Measurements from ENCODE around the gene TACSTD2. TPM values are rescaled to one million over a fixed set of nuclear protein-coding genes. Genes with fewer than 3 reads are reported as not detected.
A peak's percentile ranks its signal among the peaks of the same experiment; 100 is the strongest.

Gene TACSTD2
- total RNA-seq, 1 experiment from 2014 or later = 12.2 TPM

DNA sequence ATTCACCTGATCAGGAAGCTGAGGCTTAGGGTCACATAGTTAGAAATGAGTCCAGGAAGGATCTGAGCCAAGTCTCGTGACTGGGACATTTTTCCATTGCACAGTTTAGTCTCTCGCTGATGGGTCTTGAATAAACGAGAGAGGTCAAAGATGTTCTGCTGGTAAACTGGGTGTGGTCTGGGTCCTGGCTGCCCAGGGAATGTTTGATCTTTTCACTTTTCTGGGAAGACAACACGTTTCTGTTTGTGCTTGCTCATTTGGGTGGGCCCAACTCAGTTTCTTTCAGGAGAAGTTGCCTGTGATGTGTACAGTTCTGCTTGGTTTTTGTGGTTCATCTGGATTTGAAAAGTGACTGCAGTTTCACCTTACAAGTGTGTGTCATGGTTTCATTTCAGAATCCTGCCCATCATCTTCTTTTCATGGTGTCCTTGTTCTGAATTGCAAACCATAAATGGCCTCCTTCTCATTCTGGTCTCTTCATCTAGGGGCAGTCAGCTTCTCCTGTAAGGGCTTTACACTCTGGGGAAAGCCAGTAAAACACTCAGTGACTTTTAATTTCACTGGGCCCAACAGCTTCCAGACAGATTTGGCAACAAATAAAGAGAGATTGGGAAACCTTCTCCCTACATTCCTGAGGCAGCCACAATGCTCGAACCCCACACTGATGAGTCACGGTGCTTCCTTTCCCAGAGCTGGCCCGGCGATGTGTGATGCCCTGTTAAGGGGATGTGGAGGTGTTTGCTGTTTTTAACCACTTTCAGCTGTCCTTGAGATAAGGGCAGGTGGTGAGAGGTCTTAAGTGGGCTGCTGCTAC lies 7.2 kb upstream of the TACSTD2 start:
- H4K20me1 ChIP-seq (ENCODE audit: insufficient read depth) = no peaks in the 10 kb centered on the region
- H3K4me3 ChIP-seq (replicated peaks in 1 of 2; ENCODE audit: low read depth in 1 of 2, low read length in 2 of 2) = peak overlapping the region; percentile 20 to 36
- intact Hi-C loops (cut with micrococcal nuclease) = loop anchor here (2.0 kb wide), 1 partner anchor 37 kb away; the partner anchor contains the start of gene OMA1
- peak; percentile 85 for ATAC-seq
- DNase-seq (ENCODE audit: low read depth, low spot score) = peak; percentile 87
- H3K9me2 ChIP-seq (ENCODE audit: insufficient read depth) = no peaks in the 10 kb centered on the region
- peak overlapping the region; percentile 5 for H2AFZ ChIP-seq (ENCODE audit: low read depth, low read length, poor library complexity, severe bottlenecking)
- H3K79me2 ChIP-seq (ENCODE audit: insufficient read depth, low read length) = no peaks in the 10 kb centered on the region
- no peak for TF ChIP-seq POLR2A (IDR thresholded peaks at IDR 0.05; ENCODE audit: borderline replicate concordance, extremely low read depth, insufficient read depth, insufficient read length)
- TF ChIP-seq FOSL1 (IDR thresholded peaks at IDR 0.05; ENCODE audit: low read depth) = peak; percentile 79
- TF ChIP-seq REST (IDR thresholded peaks at IDR 0.05; ENCODE audit: low read depth) = no peak
- peak; percentile 47 for TF ChIP-seq POLR2AphosphoS5 (IDR thresholded peaks at IDR 0.05; ENCODE audit: low read depth, low read length)
- TF ChIP-seq, protein P1, sequence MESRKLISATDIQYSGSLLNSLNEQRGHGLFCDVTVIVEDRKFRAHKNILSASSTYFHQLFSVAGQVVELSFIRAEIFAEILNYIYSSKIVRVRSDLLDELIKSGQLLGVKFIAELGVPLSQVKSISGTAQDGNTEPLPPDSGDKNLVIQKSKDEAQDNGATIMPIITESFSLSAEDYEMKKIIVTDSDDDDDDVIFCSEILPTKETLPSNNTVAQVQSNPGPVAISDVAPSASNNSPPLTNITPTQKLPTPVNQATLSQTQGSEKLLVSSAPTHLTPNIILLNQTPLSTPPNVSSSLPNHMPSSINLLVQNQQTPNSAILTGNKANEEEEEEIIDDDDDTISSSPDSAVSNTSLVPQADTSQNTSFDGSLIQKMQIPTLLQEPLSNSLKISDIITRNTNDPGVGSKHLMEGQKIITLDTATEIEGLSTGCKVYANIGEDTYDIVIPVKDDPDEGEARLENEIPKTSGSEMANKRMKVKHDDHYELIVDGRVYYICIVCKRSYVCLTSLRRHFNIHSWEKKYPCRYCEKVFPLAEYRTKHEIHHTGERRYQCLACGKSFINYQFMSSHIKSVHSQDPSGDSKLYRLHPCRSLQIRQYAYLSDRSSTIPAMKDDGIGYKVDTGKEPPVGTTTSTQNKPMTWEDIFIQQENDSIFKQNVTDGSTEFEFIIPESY (IDR thresholded peaks at IDR 0.05; ENCODE audit: extremely low read depth, insufficient replicate concordance, low read length) = no peak
- TF ChIP-seq SP1 (IDR thresholded peaks at IDR 0.05; ENCODE audit: low read depth) = peak; percentile 79
- TF ChIP-seq EZH2phosphoT487 (IDR thresholded peaks at IDR 0.05; ENCODE audit: borderline replicate concordance) = no peak
- TF ChIP-seq RAD21 (IDR thresholded peaks at IDR 0.05; ENCODE audit: low read depth) = peak; percentile 23
- peak; percentile 79; the same call in 1 of the 2 replicates for TF ChIP-seq SRF (IDR thresholded peaks at IDR 0.05; ENCODE audit: low read depth)
- TF ChIP-seq TCF7L2 (IDR thresholded peaks at IDR 0.05; ENCODE audit: borderline replicate concordance, extremely low read depth, insufficient read depth, insufficient read length) = peak; percentile 29
- TF ChIP-seq JUND (IDR thresholded peaks at IDR 0.05) = peak; percentile 84
- peak; percentile 55 for TF ChIP-seq SIN3A (IDR thresholded peaks at IDR 0.05; ENCODE audit: low read depth)
- TF ChIP-seq MAX (IDR thresholded peaks at IDR 0.05) = peak; percentile 66
- peak; percentile 97 for TF ChIP-seq CEBPB (IDR thresholded peaks at IDR 0.05; ENCODE audit: low read depth)
- peak; percentile 72; the same call in 1 of the 2 replicates for TF ChIP-seq CBX3 (IDR thresholded peaks at IDR 0.05; ENCODE audit: low read depth)
- peaks cover 32 to 64% of the 10 kb centered on the region in 2 experiments for H3K4me1 ChIP-seq (ENCODE audit: control insufficient read depth in 1 of 2, insufficient read depth in 2 of 2, low read length in 2 of 2)
- ChIA-PET RAD21 (ENCODE audit: low non-redundant PET in 1 of 2, low total read pairs in 2 of 2, uncharacterized antibody in 2 of 2, unreplicated experiment in 2 of 2) (no interaction called here), POLR2A (interaction anchor here (1.2 kb wide), 1 partner anchor 38 kb away, joined by 3 read pairs; the partner anchor contains the start of gene OMA1), CTCF (interaction anchor here (1.3 kb wide), 1 partner anchor 37 kb away, joined by 3 read pairs; the partner anchor contains the start of gene OMA1)
- no peaks in the 10 kb centered on the region for H3K27me3 ChIP-seq (ENCODE audit: insufficient read depth, low read length)
- H3K27ac ChIP-seq (ENCODE audit: low read depth, low read length) = peak overlapping the region; percentile 84
- no TSS peak for BruUV-seq (replicated peaks)
- H3K4me2 ChIP-seq (ENCODE audit: low read length) = peak overlapping the region; percentile 81
- peak overlapping the region; percentile 64 for H3K9ac ChIP-seq (ENCODE audit: low read length)
- no peaks in the 10 kb centered on the region for H3K36me3 ChIP-seq (ENCODE audit: control insufficient read depth in 1 of 2, insufficient read depth in 2 of 2, low read length in 2 of 2)
- H3K9me3 ChIP-seq (ENCODE audit: control insufficient read depth in 1 of 2, insufficient read depth in 1 of 2, low read depth in 1 of 2, low read length in 2 of 2) = no peaks in the 10 kb centered on the region
